ENCODE results near the gene CFAP46. TPM values are rescaled to one million over a fixed set of nuclear protein-coding genes. Genes with fewer than 3 reads are reported as not detected.
A peak's percentile ranks its signal among the peaks of the same experiment; 100 is the strongest.
"Not testable (repeated sequence)": the region's sequence is repeated elsewhere in the genome, so short reads cannot be mapped to it uniquely, and the experiment has no call there.

CFAP46 gene
- total RNA-seq, 1 donor from 2014 or later, result not detected

DNA sequence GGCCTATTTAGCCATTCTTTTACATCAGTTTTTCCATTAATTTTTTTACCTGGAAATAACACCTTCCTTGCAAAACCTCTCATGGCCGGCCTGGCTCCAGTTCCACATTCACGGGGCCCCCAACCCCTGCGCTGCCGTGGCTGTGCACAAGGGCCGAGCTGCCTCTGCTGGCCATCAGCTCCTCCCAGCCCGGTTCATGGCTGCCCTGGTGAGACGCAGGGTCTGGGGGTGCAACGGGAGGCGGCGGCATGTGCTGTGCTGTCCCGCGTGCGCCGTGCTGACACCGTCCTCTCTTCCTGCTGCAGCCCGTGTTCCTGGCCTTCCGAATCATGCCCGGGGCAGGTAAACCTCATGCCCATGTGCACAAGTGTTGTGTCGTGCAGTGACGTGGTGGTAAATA, 160.8 kb downstream of the CFAP46 start:
- DNase-seq (ENCODE audit: low read depth), result no peak

DNA sequence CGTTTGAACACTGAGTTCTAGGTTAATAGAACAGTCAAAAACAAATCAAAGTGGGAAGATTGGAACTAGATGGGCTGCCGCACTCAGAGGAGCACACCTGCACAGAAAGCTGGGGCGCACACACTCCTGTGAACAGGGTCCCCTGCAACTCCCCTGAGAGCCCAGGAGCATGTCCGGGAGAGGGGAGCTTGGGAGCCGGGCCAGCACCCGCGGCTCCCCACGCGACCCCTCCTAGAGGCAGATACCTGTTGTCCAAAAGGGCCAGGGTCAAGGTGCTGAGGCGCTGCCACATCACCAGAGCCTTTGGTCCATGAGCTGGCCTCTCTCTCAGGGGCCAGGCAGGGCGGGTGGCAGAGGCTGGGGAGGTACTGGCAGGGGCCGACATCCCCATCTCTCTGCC, 162.0 kb downstream of the CFAP46 start:
- no peak for DNase-seq (ENCODE audit: low read depth)

DNA sequence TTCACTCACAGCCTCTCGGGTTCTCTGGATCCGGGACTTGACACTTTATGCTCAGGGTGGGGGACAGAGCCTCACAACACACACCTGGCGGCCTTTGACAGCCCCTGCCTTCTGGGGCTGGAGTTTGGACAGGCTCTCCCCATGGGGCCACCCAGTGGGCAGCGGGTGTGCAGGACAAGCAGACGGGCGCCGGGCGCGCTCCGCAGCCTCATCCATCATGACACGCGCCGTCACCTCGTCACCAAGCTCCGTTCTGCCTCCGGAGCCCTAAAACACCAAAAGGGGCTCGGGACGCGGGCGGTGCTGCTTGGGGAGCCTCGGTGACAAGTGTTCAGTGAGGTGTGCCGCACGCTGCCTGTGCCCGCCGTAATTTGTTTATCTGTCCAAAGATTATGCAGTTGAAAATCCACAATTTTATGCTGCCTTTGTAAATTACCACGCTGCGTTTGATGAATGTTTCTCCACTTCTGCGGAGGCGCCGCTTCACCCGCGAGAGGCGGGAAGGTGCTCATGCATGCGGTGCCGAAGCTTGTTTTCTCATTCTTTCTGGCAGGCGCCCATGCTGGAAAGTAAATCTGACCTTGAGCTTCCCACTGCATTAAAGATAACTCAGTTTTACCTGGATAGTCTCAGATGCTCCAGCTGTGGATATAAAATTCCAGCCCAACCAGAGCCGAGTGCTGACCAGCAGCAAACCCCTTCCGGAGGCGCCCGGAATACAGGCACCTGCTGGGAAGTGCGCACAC, 162.6 kb downstream of the CFAP46 start:
- no peak for DNase-seq (ENCODE audit: low read depth)

DNA sequence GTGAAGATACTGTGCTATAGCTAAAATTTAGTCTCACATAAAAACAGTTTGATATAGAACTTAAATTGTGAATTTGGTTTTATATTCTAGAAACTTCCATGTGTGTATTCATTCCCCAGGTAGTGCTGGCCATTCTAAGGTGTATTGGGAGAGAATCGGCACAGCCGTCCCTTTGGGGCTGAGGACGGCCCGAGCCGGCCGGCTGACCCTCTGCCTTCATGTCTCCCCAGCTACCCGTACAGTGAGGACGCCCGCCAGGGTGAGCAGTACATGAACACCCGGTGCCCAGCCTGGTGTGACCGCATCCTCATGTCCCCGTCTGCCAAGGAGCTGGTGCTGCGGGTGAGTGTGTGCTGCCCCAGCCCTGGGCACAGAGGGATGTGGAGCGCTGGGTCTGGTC, 164.9 kb downstream of the CFAP46 start:
- DNase-seq (ENCODE audit: low read depth), result no peak

DNA sequence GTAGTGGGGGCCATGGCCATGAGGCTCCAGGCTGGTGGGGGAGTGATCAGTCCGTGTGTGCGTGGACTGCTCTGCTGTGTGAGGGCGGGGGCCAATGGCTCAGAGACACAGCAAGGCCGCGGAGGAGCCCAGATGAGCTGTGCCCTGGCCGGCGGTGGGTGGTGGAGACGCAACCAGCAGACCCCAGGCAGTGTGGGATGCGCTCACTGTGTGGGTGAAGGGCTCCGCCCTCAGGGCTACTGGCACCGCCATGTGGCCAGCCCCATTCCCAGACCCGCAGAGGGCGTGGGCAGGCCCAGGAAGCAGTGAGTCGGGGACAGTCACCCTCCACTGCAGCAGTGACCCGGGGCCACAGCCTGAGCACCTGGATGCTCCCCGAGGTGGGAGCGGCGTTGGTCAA, 165.5 kb downstream of the CFAP46 start:
- DNase-seq (ENCODE audit: low read depth), result no peak

DNA sequence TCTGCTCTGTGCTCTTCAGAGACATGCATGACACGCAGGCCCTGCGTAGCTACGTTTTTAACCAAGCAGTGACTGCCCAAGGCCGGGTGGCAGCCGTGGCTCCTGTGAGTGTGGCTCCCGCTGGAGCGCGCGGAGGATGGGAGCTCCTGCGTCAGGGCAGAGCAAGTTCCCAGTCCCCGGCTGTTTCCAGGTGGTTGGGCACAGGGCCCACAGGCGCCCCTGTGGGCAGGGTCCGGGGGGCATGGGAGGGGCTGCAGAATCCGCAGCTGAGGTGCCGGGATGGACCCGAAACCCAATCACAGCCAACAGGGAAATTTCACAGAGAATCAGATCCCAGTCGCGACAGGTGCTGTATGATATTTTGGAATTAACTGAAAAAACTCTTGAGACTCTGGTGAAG, 166.2 kb downstream of the CFAP46 start:
- no peak for DNase-seq (ENCODE audit: low read depth)

DNA sequence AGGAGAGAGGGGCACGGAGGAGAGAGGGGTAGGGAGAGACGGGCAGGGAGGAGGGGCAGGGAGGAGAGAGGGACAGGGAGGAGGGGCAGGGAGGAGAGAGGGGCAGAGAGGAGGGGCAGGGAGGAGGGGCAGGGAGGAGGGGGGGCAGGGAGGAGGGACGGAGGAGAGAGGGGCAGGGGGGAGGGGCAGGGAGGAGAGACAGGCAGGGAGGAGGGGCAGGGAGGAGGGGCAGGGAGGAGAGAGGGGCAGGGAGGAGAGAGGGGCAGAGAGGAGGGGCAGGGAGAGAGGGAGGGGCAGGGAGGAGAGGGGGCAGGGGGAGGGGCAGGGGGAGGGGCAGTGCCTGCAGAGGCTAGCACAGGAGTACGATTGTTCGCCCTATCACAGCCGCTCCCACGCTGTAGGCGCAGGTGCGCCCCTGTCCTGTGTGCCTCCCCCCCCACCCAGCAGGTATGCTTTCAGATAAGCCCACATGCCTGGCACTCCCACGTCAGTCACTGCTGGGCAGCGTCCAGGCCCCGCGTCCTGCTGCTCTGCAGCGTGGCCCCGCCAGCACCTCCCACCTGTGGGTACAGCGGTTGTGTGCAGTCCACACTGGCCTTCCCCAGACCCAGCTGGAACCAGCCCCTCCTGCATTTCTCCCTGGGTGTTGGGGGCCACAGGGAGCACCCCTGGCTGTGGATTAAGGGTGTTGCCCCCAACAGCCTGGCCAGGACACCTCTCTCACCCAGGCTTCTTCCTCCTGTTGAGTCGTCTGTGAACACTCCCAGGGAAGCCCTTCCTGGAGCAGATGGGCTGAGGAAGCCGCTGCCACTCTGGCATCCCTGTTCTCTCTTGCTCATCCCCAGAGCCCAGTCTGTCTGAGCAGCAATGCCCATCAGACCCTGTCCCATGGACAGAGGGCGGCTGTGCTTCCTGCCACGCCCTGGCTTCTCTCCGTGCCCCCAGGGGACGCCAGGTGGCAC, 167.2 kb downstream of the CFAP46 start:
- no peak for DNase-seq (ENCODE audit: low read depth)

DNA sequence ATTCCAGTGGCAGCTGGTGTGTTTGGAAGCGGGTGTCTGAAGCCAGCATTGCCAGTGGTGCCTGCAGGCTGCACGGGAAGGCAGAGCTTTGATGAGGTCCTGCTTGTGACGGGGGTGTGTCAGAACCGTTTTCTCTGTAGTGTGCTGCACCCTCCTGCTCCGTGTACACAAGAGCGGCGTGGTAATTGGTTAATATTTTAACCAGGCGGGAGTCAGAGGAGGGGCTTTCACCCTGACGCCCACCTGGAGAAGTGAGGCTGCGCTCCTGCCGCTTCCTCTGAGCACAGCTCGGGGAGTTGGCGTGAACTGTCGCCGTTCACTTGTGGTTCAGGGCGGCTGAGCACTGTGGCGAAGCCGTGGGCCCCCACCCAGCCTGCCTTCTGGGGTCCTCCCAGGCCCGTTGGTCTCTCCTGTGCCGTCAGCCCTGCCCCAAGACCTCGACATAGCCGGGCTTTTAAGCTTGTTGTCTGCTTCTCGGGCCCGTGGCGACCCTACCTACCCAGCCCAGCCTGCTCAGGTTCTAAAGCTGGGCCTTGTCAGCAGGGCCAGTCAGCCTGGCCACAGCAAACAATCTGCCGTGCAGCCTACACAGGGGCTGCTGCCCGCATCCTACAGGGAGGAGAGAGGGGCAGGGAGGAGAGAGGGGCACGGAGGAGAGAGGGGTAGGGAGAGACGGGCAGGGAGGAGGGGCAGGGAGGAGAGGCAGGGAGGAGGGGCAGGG, 168.0 kb downstream of the CFAP46 start:
- no peak for DNase-seq (ENCODE audit: low read depth)

DNA sequence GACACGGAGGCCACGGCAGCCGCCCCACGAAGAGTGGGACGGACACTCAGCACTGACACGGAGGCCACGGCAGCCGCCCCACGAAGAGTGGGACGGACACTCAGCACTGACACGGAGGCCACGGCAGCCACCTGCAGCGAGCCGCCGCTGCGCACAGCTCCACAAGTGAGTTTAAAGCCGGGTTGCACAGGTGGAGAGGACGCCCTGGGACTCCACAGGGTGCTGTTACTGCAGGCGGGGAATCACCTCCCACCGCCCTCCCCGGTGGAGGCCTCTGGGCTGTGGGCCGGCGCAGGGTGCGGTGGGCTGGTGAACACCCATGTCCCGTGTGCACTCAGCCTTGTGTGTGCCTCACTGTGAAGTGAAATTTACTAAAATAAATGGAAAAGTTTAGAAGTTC, 169.6 kb downstream of the CFAP46 start:
- DNase-seq (ENCODE audit: low read depth), result not testable (repeated sequence)

DNA sequence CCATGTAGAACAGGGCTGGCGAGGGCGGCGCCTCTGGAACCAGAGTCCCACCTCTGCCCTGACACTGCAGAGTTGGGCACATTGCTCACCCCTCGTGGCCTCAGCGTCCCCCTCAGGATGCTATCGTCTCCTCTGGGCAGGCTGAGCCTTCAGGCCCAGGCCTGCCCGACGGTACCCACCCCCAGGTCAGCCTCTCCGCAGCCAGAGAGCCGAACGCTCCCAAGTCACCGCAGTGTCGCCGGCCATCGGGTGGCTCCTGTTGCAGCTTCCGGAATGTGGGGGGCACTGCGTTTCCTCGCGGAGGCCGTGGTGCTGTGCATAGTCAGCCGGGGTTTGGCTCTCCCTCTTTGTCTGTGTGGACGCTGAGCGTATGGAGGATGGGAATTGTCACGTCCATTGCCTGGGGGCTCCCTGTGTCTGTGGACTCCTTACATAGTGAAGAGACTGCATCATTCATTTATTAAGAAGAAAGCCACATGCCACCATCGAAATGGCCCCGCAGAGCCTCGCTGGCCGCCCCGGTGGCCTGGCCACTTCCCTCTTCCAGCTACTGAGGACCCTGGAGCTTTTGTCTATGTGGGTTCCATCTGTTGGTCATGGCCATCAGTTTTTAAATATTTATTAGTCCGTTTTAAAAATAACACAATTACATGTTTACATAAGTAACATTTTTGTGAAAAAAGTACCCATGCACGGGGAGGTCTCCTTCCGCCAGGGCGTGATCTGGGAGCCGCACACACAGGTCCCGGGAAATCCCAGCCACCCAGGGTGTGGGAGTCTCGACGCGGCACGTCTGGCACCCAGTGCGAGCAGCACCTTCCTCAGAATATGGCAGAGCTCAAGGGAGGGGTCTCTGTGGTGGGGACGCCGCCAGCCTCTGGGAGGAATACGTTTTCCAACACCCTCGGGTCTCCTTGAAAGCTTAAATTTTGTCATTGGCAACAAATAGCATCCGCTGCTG, 172.0 kb downstream of the CFAP46 start:
- DNase-seq (ENCODE audit: low read depth), result no peak

DNA sequence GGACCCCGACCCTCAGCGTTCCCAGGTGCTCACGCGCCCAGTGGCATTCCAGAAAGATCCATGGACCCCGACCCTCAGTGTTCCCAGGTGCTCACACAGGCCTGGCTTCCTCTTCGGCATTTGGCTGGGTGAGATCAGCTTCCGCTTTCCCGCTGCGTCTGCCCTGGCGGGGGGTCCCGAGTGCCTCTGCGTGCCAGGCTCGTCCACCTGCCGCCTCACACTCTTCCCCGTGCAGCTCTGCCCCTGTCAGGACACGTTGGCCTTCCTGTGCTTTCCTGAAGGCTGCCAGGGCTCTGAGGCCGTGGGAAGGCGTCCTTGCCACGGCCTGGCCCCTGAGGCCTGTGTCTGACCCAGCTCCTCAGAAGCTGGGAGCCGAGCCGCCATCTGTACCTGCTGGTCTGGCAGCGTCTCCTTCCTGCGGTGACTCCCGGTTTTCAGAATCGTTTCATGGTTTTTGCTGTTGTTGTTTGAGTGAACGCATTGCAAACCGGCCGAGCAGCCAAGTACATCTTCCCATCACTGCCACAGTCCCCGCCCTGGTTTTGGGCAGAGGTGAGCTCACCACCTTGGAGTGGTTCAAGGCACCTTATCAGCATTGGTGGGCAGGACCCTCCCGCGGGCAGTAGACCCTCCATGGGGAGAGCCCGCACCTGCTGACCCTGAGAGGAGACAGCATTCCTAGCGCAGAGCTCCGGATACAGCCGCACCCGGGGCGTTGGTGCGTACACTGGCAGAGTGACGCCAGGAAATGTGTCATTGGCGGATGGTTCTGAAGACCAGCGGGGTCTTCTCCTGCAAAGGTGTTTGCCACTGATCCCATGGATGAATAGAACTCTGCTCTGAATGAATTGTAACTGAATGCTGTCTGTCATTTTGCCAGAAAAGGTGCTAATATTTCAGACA, 173.8 kb downstream of the CFAP46 start:
- DNase-seq (ENCODE audit: low read depth), result no peak

DNA sequence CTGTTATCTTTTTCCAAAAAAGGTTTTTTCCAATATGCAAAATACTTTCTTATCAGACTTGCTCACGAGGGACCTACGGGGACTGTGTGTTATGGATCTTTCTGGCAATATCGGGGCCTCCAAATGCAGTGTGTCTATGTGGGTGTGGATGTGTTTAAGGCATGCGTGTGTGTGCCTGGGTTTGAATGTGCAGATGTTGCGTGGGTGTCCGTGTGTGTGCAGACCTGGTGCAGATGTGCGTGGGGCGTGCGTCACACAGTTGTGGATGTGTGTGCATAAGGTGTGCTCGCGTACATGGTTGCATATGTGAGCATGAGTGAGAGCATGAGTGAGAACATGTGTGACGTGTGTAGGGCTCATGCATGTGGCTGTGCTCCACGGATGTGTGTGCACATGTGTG, 176.1 kb downstream of the CFAP46 start:
- DNase-seq (ENCODE audit: low read depth), result no peak

DNA sequence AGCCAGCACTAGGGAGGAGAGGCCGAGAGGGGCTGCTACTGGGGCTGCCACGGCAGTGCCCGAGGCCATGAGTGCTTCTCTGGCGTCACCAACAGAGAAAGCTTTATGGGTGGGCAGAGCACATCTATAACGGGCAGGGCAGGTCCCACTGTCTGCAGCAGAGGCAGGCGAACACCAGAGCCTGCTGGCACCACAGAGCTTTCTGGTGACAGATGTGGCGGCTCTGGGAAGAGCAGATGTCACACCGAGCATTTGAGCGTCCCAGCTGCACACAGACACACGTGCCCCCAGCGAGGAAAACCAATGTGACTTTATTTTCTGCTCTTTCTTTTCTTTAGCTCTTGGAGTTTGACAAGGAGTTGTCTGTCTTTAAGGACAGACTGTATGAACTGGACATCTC, 176.9 kb downstream of the CFAP46 start:
- no peak for DNase-seq (ENCODE audit: low read depth)

DNA sequence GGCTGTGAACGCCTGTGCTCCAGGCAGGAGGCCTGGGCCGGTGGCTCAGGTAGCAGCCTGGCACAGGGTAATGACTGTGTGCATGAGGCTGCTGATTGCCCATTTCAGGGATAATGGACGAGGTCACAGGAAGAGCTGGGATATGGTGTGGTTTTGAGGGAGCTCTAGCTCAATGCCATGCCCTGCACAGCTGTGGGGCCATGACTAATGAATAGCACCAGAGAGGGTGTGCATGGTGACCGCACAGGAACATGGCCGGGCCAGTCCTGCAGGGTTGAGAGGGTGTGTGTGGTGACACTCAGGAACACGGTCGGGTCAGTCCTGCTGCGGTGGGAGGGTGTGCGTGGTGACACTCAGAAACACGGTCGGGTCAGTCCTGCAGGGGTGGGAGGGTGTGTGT, 178.3 kb downstream of the CFAP46 start:
- peak; percentile 51 for DNase-seq (ENCODE audit: low read depth)

DNA sequence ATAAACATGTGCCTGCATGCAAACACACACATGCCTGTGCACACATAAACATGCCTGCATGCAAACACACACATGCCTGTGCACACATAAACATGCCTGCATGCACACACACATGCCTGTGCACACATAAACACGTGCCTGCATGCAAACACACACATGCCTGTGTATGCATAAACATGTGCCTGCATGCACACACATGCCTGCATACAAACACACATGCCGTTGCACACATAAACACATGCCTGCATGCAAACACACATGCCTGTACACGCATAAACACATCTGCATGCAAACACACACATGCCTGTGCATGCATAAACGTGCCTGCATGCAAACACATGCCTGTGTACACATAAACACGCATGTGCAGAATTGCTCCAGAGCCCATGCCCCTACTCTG, 178.8 kb downstream of the CFAP46 start:
- no peak for DNase-seq (ENCODE audit: low read depth)

DNA sequence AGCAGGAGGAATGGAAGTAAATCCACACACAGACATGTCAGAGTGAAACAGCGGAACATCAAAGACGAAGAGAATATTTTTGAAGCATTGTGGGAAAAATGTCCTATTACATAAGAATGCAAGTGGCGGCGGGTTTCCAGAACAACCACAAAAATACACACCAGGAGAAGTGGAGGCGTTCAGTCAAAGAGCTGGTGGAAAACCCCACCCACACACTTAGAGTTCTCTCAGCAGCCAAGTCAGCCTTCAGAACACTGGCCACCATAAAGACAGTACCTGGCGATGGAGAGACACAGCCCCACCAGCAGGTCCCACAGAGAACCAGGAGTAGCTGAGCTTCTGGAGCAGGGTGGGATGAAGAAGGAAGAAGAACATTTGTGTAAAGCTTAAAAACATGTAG, 180.1 kb downstream of the CFAP46 start:
- DNase-seq (ENCODE audit: low read depth), result no peak

DNA sequence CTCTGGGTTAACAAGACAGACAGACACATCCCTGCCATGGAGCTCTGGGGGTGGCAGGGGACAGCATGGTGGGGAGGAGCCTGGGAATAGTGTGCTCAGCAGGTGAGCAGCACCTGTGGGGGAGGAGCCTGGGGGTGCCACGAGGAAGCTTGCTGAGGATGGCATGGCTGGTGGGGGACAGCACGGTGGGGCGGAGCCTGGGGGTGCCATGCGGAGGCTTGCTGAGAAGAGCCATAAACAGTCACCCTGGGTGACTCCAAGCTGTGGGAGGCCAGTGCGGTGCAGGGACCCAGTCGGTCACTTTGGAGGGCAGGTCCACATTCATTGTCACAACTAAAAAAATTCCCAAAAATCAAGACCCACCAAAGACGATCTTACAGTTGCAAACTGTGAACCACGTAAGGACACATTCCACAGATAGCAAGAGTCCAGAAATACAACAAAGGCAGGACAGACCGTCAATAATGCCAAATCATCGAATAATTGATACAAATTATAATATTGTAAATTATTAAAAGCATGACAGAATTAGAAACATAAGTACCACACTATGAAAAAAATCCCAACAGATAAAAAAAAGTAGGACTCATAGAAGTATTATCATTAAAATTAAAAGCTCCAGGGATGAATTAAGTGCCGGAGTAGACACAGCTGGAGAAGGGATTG, 180.8 kb downstream of the CFAP46 start:
- no peak for DNase-seq (ENCODE audit: low read depth)

DNA sequence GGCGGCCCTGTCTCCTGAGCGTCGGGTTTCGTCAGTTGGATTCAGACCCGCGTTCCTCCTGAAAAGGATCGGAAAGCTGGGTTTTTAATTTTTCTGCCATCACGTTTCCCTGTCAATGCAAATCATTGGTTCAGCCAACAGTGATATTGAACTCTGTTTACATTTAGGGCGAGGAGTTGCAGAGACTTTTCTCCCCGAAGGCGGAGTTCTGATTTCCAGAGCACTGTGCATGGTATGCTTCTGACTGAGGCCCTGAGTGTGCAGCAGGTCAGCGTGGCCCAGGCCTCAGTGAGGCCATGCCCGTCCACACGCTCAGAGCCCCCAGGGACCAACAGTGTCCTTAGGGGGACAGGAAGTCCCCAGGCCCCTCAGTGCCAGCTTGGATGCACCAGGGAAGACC, 183.5 kb downstream of the CFAP46 start:
- no peak for DNase-seq (ENCODE audit: low read depth)
